Non-pigmented ciliary epithelial cell (primary cell): Measurements from ENCODE around the gene SPAG6.
"Not testable (repeated sequence)": the region's sequence is repeated elsewhere in the genome, so short reads cannot be mapped to it uniquely, and the experiment has no call there.

Experiments
- DNase-seq: peaks from one replicate; pipeline ENCODE4 v3.0.0-alpha.2; 2010; ENCODE audit warnings: low read depth

Gene SPAG6

DNA sequence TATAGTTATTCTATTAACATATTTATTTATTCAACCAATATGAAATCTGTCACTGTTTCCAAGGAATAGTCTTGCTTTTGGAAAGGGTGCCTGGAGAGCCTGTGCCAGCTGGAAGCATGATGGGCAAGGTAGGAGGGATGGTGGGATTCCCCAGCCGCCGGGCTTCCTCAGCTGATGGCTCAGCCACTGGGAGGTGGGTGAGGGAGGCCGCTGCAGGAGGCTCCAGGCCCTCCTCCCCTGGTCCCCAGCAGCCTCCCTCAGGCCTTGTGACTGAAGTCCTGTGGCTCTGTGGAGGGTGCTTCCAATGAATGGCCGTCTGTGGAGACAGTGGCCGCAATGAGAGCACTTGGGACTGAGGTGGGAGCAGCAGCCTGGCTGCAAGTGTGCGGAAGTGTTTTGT is 27.0 kb downstream of the SPAG6 start:
- DNase-seq: no peak

DNA sequence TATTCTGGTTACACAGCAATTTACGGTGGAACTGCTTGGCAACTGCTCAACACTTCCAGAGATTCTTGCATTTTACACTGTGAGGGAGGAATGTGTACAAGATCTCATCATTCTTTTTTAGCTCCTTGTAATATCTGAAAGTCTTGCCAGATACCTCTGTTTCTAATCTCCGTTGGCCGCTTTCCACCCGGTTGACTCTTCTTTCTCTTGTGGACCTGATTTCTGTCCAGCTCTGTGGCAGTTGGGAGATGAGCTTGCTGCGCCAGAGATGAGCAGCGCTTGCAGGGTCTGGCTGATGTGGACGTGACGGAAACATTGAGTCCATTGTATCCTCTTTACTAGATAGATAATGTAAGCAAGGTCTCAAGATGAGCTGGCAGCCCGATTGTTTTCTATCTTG is 27.6 kb downstream of the SPAG6 start:
- no peak for DNase-seq

DNA sequence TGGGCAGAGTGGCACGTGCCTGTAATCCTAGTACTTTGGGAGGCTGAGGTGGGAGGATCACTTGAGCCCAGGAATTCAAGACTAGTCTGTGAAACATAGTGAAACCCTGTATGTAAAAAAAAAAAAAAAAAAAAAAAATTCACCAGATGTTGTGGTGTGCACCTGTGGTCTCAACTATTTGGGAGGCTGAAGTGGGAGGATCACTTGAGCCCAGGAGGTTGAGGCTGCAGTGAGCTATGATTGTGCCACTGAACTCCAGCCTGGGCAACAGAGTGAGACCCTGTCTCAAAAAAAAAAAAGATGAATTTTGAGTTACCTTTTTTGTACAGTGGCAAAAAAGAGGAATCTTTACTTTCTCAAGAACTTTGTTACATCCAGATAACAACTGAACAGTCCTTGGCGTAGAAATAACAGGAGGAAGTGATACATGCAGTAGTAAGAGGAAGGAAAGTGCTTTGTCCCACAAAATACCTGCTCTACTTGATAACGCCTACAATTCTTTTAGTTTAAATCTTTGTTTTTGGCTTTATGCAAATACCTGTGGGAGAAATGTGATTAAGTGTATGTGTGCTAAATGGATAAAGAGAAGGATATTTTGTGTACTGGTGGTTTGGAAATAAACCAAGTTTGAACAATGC is 29.3 kb downstream of the SPAG6 start:
- DNase-seq: no peak

DNA sequence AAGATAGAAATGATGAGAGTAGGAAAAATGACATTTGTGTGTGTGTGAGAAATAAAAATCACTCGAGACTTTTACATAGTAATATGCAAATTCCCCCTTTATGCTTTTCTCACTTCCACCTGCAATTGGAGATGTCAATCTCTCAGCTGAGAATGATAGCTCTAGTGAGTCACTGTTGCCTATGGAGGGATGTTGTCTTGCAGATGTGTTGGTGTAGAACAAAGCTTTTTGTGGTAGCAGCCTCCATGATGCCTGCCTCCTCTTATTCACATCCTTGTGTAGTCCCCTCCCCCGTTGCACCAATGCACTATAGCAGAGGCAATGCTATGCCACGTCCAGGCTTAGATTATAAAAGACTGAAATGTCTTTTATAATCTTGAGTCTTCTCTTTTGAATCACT is 33.8 kb downstream of the SPAG6 start:
- DNase-seq: no peak

DNA sequence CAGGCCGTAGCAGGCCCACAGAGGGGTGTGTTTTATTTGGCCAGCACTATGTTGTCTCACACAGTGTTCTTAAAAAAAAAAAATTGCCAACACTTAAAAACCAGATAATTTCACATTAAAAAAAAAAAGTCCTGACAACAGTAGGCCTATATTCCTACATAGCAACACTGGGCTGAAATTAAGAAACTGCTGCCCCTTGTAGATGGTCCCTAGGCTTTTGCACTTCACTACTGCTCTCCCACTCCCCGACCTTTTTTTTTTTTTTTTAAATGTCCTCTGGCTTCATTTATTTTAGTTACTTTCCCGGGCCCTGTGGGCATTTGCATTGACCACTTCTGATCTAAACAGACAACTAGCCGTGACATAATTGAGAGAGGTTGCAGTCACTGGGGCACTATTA is 36.0 kb downstream of the SPAG6 start:
- no peak for DNase-seq

DNA sequence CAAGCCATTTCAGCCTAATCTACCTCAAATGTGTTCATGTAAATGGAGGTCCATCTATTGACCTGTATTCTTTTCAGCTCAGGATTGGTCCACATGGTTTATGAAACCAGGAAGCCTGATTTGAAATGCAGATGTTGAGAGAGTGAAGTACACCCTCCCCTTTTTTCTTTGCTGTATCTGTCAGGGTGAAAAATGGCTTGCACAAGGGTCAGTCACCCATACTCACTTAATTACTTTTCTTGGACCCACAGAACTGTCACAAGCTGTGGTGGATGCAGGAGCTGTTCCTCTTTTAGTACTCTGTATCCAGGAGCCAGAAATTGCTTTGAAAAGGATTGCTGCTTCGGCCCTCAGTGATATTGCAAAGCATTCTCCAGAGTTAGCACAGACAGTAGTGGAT is 41.2 kb downstream of the SPAG6 start:
- DNase-seq: no peak

DNA sequence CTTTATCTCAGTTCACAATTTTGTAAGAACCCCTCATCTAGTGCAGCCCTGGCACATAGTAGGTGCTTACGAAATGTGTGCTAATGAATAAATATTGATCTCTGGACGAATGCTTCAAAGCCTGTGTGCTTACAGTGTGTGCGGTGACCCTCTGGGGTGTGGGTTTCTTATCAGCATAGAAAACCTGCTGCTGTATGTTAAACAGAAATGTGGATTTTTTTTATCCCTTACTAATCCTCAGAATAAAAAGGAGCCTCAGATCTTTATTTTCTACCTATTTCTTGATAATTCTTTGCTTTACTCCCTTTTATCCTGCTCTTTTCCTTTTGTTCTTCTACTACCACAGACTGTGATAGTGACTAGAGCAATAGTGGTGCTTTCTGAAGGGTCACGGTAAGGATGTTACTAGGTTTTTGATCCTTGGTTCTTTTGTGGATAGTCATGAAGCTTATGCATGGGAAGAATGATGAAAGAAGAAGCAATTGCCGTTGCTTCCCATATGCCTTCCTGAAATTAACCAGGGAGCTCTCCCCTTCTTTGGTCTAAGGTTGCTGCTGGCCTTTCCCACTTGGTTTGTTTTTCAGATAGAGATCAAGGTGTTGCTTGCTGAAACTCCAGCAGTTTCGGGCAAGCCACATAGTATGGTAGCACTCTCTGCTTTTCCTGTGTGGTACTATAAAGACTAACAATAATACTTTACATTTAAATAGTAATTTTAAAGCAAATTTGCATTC is 44.7 kb downstream of the SPAG6 start:
- no peak for DNase-seq

DNA sequence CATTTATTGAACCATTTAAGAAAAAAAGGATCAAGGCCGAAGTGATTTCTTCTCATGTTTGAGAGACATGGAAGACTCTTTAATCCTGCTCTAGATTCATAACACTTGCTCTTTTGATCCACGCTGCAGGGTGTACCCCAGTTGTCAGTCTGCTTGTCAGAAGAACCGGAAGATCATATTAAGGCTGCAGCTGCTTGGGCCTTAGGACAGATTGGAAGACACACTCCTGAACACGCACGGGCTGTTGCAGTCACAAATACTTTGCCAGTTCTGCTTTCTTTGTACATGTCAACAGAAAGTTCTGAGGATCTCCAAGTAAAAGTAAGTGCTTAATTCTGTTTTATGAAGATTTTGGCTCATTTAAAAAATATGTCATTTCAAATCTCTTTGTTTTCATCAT is 46.3 kb downstream of the SPAG6 start:
- no peak for DNase-seq

DNA sequence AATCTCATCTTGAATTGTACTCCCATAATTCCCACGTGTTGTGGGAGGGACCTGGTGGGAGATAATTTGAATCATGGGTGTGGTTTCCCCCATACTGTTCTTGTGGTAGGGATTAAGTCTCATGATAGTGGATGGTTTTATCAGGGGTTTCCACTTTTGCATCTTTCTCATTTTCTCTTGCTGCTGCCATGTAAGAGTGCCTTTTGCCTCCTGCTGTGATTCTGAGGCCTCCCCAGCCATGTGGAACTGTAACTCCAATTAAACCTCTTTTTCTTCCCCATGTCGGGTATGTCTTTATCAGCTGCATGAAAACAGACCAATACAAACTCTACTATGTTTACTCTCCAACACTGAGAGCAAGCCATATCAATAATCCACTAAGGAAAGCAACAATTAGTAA is 50.9 kb downstream of the SPAG6 start:
- not testable (repeated sequence) for DNase-seq

DNA sequence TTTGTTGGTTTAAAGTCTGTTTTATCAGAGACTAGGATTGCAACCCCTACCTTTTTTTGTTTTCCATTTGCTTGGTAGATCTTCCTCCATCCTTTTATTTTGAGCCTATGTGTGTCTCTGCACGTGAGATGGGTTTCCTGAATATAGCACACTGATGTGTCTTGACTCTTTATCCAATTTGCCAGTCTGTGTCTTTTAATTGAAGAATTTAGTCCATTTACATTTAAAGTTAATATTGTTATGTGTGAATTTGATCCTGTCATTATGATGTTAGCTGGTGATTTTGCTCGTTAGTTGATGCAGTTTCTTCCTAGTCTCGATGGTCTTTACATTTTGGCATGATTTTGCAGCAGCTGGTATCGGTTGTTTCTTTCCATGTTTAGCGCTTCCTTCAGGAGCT is 61.6 kb downstream of the SPAG6 start:
- DNase-seq: not testable (repeated sequence)

DNA sequence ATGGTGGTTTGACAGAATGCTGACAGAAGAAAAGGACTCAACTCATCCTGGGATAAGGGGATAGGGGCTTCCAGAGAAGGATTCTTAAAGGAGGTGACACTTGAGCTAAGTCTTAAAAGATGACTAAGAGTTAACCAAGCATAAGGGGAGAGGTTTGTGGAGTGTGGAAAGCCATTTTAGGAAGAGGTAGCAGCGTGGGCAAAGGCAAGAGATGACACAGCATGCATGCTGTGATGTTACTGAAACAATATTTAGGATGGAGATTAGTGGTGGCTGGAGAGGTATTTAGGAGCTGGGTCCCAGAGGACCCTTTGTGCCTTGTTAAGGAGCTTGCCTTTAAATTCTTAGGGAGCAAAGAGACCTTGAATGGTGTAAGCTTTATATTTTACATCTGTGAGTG is 65.1 kb downstream of the SPAG6 start:
- DNase-seq: no peak

DNA sequence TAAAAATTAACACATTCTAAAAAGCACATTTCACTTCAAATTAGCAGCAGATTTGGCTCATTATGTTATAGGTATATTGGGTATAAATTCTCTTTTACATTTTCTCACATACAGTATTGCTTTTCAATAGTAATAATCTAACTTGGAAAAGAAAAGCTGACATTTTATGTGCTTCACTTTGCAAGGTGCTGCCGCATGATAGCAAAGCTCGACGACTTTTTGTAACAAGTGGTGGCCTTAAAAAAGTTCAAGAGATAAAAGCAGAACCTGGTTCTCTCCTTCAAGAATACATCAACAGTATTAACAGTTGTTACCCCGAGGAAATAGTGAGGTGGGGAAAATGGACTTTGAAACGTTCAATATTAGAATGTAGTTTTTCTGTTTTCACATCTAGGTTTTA is 65.5 kb downstream of the SPAG6 start:
- DNase-seq: no peak

DNA sequence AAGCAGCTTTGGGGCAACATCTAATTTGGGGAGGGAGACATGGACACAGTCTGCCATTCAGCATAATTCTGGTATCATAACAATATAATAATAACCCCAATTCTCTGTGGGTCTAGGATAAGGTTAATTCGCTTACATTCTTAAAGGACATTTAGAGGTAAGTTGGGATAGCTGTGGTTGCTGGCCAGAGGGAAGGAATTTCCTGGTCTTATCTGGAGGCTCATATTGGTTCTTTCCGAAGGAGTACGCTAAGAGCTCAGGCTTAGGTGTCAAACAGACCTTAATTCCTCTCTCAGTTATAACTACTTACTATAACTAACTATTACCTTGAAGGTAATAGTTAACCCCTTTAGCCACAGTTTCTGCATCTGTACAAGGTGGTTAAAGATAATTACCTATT is 68.8 kb downstream of the SPAG6 start:
- DNase-seq: no peak

DNA sequence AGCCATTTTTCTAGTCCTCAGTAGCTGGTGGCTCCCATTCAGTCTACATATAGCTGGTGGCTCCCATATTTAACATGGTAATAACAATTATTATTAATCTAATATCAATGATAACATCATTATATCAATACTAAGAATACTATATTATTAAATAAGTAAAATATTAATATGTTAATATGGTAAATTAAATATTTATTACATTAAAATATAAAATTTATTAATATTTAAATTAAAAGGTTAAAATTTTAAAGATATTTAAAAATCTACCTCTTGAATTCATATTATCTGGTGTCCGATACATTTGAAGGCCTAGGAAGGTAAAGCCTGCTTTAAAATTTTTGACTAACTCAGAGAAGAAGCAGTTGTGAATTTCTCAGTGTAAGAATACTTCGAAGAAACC is 69.8 kb downstream of the SPAG6 start:
- DNase-seq: no peak

DNA sequence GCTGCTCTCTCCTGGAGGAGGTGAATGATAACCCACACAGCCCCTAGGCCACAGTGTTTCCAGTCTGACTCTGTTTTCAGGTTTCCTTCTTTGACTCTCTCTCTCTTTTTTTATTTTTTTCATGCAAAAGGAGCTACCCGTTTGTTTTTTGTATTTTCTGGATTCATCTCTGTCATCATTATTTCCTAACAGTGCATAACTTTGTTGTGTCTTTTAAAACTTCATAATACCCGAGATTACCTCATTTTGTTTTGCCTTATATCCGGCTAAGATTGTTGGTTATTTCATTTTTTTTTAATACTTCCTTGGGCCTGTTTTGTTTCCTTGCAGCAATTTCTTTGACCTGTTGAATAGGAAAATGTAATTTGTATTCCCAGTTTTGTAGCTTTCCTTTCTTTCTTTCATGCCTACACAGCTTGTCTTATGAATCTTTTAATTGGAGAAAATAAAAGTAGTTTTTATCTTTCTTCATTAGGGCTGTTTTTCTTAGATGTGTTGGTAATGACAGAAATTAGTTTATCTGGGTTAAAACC is 72.5 kb downstream of the SPAG6 start:
- DNase-seq: no peak

DNA sequence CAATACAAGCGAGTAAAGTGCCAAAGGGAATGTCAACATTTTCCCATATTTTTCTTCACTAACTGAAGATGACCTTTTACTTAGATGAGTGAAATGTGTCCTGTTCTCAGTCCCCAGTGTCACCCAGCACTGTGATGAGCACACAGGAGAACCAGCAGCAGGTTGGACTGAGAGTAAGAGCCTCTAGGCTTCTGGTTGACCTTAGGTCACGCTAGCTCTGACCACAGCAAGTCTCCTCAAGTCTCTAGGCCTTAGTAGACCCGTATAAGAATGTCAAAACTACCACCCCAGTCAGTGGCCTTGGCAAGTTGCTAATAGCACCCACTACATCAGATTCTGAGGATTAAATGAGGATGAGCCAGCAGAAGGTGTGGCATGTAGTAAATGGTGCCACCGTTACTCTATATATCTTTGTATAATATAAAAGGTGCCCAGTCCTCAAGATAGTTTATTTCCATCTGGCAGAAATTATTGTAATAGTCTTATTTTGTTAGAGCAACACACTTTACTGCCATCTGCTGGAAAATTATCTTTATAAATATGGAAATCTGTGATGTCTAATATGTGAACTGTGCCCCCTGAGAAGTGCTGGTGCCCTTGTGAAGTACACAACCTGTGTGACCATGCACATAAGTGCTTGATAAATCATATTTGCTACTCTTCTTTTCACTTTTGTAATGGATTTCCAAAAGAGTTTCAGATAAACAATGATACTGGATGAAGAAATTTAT is 75.7 kb downstream of the SPAG6 start:
- DNase-seq: no peak

DNA sequence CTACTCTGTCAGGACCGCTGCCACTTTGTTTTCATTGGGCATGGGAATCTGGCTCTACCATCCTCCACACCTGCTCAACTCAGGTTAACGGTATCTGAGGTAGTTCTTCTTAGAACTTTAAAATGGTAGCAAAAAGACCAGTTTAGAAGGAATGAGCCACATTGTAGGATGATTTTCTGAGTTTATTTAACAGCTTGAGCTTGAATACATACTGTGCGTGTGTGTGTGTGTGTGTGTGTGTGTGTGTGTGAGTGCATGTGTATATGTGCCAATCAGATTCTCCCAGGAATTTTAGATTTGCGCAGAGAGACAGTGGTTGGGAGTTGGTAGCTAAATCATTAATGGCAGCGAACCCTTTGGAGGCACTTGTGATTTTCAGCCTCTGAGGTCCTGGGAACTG is 81.4 kb downstream of the SPAG6 start:
- no peak for DNase-seq

DNA sequence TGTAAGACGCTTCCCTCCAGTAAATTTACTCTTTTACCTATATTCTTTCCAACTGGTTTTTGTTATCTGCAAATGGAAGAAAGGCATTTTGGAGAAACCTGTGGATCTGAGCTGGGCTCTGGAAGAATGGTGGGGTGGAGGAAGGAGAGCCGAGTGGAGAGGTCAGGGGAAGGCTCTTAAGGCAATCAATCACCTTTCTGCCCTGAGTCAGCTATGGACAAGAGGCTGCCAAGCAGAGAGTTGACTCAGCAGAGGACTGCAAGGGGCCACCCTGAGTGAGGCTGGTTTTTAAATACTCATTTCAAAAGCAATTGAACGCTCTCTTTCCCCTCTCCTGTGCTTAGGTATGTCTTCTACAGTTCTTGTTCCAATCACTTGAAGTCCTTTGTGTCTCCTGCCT is 81.8 kb downstream of the SPAG6 start:
- DNase-seq: no peak

DNA sequence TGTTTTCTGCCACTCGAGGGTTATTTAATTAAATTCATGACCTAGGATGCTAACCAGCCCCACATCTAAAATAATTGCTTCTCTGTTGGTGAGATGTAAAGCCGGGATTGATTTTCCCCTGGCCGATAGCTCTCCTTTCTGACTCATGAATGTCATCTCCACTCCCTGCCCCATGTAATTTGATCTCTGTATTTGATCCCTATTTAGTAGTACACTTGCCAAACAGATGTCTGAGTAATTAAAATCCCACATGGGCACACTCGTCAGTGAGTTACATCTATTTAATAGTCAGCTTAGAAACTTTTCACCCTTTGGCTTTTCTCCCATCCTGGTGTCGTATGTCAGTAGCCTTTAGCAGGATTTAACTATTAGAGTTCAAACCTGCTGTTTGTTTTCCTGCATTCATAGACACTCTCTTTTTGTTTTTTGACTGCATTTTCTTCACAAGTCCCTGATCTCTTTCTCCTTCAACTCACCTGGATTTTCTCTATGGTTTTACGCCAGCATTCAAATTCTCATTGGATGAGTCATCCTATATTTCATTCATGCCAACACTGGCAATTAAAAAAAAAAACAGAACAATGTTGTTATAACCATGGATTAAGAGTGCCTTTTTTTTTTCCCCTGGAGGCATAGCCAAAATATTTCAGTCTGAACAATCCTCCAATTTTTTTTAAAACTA is 82.7 kb downstream of the SPAG6 start:
- peak; percentile 57 for DNase-seq

DNA sequence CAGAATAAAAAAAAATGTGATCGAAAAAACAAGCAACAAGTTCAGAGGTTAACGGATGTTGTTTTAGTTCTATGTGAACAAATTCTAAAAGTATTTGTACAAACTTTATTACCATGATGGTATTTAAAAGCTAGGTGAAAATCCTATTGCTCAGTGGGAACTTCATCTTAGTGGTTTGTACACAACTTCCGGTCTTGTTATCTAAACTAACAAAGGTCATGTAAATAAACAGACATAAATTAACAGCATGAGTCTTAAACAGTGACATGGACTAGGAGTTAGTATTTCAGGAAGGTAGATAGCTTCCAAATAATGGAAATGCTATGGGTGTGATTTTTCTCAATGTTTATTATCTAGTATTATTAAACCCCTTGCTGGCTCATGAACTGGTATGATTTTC is 83.8 kb downstream of the SPAG6 start:
- no peak for DNase-seq

DNA sequence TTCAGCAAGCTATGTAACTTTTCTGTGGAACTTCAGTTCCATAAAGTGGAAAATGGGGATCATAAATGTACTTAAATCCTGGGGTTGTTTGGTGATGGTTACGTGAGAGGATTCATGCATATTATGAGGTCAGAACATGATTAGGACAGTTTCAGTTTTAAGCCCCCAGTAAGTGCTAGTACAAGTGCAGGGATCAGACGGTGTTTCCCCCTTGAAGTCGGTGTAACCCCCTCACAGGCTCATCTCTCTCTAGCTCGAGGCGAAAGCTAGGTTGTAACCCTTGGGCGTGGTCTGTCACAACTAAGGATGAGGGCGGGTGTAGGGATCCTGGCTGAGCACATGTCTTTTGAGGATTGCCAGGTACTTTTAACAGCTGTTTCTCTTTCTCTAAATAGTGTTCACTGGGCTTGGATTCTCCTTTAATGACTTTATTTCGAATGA is 84.7 kb downstream of the SPAG6 start:
- no peak for DNase-seq

DNA sequence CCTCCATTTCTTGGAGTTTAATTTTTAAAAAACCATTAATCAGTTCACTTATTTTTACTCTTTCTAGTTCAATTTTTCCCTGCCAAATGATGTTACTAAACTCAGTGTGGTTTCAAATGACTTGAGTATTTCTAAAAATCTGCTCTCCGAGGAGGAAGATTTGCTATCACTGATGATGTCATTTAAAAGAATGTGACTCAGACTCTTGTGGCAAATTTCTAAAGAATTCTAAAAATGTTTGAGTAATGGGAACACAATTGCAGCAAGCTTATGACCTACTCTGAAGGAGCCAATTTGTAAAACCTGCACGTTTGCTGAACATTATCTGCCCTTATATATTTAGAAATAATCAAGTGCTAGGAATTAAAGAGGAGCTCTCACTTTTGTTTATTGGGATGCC is 88.6 kb downstream of the SPAG6 start:
- peak; percentile 89 for DNase-seq

DNA sequence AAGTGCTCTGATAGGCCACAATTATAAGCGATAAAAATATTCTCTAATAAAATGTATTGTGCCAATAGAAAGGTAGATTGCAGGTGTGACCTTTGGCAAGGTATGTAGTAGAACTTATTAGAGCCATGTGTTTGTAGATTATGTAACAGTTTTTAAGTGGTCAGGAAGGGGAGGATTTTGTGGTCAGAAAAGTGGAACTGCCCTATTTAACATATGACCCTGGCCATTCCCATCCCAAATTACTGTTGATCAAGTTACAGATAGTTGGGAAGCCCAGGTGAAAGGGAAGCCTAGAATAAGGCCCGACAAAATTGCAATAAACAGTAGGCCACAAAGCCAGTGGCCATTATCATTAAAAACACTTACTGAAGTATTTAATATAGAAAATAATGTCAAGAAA is 89.2 kb downstream of the SPAG6 start:
- DNase-seq: no peak
